Testis (tissue), 3 donors: Measurements from ENCODE around the gene CELF3. TPM values are rescaled to one million over a fixed set of nuclear protein-coding genes. Genes with fewer than 3 reads are reported as not detected.

Source experiments
- DNase-seq: peaks from one replicate; pipeline ENCODE4 v3.0.0-alpha.2; 2019
- H3K27ac ChIP-seq, 2 donors: fragments of 200-600 bp; sonication (generic); one replicate each; pipeline ENCODE4 v1.5.1; 2019
- H3K27me3 ChIP-seq: fragments of 200-600 bp; sonication (generic); one replicate; pipeline ENCODE4 v1.5.1; 2019
- H3K36me3 ChIP-seq: fragments of 200-600 bp; sonication (generic); one replicate; pipeline ENCODE4 v1.5.1; 2017; ENCODE audit warnings: low read depth; ENCODE audit errors: missing control alignments
- H3K4me1 ChIP-seq: fragments of 200-600 bp; sonication (generic); one replicate; pipeline ENCODE4 v1.5.1; 2019
- H3K4me3 ChIP-seq, 2 donors: fragments of 200-600 bp; sonication (generic); one replicate each; pipeline ENCODE4 v1.5.1; 2017 to 2019
- H3K9me3 ChIP-seq: fragments of 200-600 bp; sonication (generic); one replicate; pipeline ENCODE4 v1.5.1; 2017
- POLR2A ChIP-seq: fragments of 450-650 bp; IDR thresholded peaks from one replicate; pipeline ENCODE4 v1.6.1; 2017; ENCODE audit warnings: antibody characterized with exemption, mild to moderate bottlenecking, moderate library complexity
- WGBS, 2 donors: methylation state at CpG; one replicate each; pipeline ENCODE4 v1.1.5; 2018; 5-methylcytosine and 5-hydroxymethylcytosine counted together
- intact Hi-C: fragments of 100-400 bp; cut with DNase I; formaldehyde crosslinking; loops from one replicate; pipeline ENCODE4 v1.15.1; 2023; ENCODE audit warnings: low total_unique reads
- polyA plus RNA-seq: library from polyadenylated mRNA; stranded (reverse); fragments of 350-450 nt; fragmentation: Illumina TruSeq; extraction: RNeasy Lipid Tissue Mini Kit (QIAGEN cat#74804); gene quantifications from one replicate; pipeline ENCODE4 v1.2.3, GENCODE V29; 2014; ENCODE audit warnings: low read depth, low replicate concordance; ENCODE audit not compliant: insufficient read depth
- total RNA-seq, 2 donors: library from RNA; depleted of rRNA; stranded (reverse); fragments of >200 nt; gene quantifications; one replicate each; pipeline ENCODE4 v1.2.3, GENCODE V29; 2016
- TF ChIP-seq, protein P1 (sequence below), 3 experiments: fragments of 450-650 bp in 2 of 3; fragments of 200-600 bp in 1 of 3; sonication (generic) in 1 of 3; IDR thresholded peaks; one replicate each; pipeline ENCODE4 v1.5.1; 2016 to 2019; ENCODE audit warnings: antibody characterized with exemption in 3 of 3, mild to moderate bottlenecking in 2 of 3, moderate library complexity in 1 of 3

CELF3 gene
- total and polyA plus RNA-seq, 3 donors from 2014 or later = 2.6 to 4.6 (median 3.2) TPM

DNA sequence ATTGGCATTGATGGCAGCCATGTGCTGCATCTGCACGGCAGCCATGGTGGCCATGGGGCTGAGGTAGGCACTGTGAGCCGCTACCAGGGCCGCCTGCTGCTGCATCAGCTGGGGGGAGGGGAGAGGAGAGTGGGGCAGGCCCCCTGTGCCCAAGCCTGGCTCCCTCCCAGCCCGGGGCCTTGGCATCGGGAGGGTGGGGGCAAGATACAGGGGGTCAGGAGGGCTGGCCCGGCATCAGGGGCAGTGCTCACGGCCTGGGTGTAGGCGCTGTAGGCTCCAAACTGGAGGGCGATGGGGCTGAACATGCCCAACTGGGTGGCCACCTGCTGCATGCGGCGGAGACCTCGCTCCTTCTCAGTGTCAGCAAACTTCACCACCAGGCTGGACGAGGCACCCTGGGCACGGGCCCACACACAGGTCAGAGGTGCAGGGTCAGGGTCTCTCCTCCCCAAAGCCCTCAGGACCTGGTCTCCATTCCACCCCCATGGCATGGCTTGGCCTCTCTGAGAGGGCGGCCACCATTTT, 9.0 kb downstream of the CELF3 start:
- no peak overlapping the region for H3K27ac ChIP-seq
- H3K36me3 ChIP-seq = no peaks in the 10 kb centered on the region
- H3K4me3 ChIP-seq = no peak overlapping the region
- no peaks in the 10 kb centered on the region for H3K27me3 ChIP-seq
- TF ChIP-seq, protein P1, sequence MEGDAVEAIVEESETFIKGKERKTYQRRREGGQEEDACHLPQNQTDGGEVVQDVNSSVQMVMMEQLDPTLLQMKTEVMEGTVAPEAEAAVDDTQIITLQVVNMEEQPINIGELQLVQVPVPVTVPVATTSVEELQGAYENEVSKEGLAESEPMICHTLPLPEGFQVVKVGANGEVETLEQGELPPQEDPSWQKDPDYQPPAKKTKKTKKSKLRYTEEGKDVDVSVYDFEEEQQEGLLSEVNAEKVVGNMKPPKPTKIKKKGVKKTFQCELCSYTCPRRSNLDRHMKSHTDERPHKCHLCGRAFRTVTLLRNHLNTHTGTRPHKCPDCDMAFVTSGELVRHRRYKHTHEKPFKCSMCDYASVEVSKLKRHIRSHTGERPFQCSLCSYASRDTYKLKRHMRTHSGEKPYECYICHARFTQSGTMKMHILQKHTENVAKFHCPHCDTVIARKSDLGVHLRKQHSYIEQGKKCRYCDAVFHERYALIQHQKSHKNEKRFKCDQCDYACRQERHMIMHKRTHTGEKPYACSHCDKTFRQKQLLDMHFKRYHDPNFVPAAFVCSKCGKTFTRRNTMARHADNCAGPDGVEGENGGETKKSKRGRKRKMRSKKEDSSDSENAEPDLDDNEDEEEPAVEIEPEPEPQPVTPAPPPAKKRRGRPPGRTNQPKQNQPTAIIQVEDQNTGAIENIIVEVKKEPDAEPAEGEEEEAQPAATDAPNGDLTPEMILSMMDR (IDR thresholded peaks at IDR 0.05) = no peak
- TF ChIP-seq POLR2A = no peak
- intact Hi-C loops = no loop called here
- 95 to 98% methylated on average over 7 to 15 of the region's 15 CpGs for WGBS, 2 donors
- no peak for DNase-seq
- H3K9me3 ChIP-seq = no peaks in the 10 kb centered on the region
- H3K4me1 ChIP-seq = no peaks in the 10 kb centered on the region

GRCh38 chr1:151706464-151707415, 9.9 kb downstream of the CELF3 start:
- no peaks in the 10 kb centered on the region for H3K4me1 ChIP-seq
- no peak for DNase-seq
- no peak for TF ChIP-seq POLR2A
- TF ChIP-seq, protein P1 (IDR thresholded peaks at IDR 0.05) = no peak
- 82 to 86% methylated on average over 21 of the region's 21 CpGs for WGBS, 2 donors
- intact Hi-C loops = no loop called here
- H3K4me3 ChIP-seq = no peak overlapping the region
- H3K36me3 ChIP-seq = no peaks in the 10 kb centered on the region
- no peaks in the 10 kb centered on the region for H3K9me3 ChIP-seq
- no peak overlapping the region for H3K27ac ChIP-seq
- H3K27me3 ChIP-seq = no peaks in the 10 kb centered on the region

- no peaks in the 10 kb centered on the region for H3K4me1 ChIP-seq
- H3K4me3 ChIP-seq = no peak overlapping the region
- H3K36me3 ChIP-seq = peaks cover 4% of the 10 kb centered on the region
- 60 to 72% methylated on average over 8 to 11 of the region's 11 CpGs for WGBS, 2 donors
- no peak overlapping the region for H3K27ac ChIP-seq
- TF ChIP-seq, protein P1 (IDR thresholded peaks at IDR 0.05) = no peak
- TF ChIP-seq POLR2A = no peak
- DNase-seq = no peak
- H3K27me3 ChIP-seq = no peaks in the 10 kb centered on the region
- intact Hi-C loops = no loop called here
- H3K9me3 ChIP-seq = no peaks in the 10 kb centered on the region
These were observed 10.7 kb downstream of the CELF3 start for GRCh38 chr1:151705753-151706463.

DNA sequence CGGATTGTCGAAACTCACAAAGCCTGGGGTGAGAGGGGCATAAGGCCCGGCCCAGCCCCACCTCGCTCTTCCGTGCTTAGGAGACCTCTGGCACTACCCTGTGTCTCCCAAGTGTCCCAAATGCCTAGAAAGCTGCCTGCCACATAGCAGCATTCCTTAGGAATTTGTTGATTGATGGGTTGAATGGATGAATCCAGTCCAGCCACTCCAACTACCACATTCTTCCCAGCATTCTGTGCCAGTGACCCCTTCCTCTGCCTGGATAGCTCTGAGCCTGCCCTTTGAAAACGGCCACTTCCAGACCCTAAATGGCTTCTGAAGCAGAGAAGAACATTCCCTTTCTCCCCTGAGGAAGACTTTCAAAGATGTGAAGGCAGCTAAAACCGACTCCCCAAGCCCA, 11.5 kb downstream of the CELF3 start:
- TF ChIP-seq, protein P1 (IDR thresholded peaks at IDR 0.05) = no peak
- TF ChIP-seq POLR2A = no peak
- no peak overlapping the region for H3K4me3 ChIP-seq
- H3K9me3 ChIP-seq = no peaks in the 10 kb centered on the region
- DNase-seq = no peak
- peaks cover 4% of the 10 kb centered on the region for H3K36me3 ChIP-seq
- intact Hi-C loops = no loop called here
- no peaks in the 10 kb centered on the region for H3K4me1 ChIP-seq
- H3K27me3 ChIP-seq = no peaks in the 10 kb centered on the region
- H3K27ac ChIP-seq = no peak overlapping the region
- WGBS, 2 donors = 90 to 93% methylated on average over 7 of the region's 7 CpGs
